Hepatocyte (in vitro differentiated cells): ENCODE measurements around the gene LSM4. TPM values are rescaled to one million over a fixed set of nuclear protein-coding genes. Genes with fewer than 3 reads are reported as not detected.

Source experiments
- DNase-seq: peaks from one replicate; pipeline ENCODE4 v3.0.0-alpha.2; 2016; ENCODE audit warnings: low spot score
- H2AFZ ChIP-seq: fragments of 200-600 bp; sonication (generic); 2 replicates; pipeline ENCODE4 v1.6.0; 2016; ENCODE audit warnings: antibody characterized with exemption, mild to moderate bottlenecking
- H3K27ac ChIP-seq: fragments of 200-600 bp; sonication (generic); 2 replicates; pipeline ENCODE4 v1.5.1; 2016; ENCODE audit warnings: mild to moderate bottlenecking
- H3K27me3 ChIP-seq: fragments of 200-600 bp; sonication (generic); 2 replicates; pipeline ENCODE4 v1.6.1; 2016
- H3K36me3 ChIP-seq: fragments of 200-600 bp; sonication (generic); replicated peaks from 2 replicates; pipeline ENCODE4 v1.5.1; 2016; ENCODE audit warnings: low read depth; ENCODE audit not compliant: insufficient read depth
- H3K4me1 ChIP-seq: fragments of 200-600 bp; sonication (generic); 2 replicates; pipeline ENCODE4 v1.5.1; 2016; ENCODE audit warnings: mild to moderate bottlenecking, moderate library complexity; ENCODE audit not compliant: insufficient read depth
- H3K4me2 ChIP-seq: fragments of 200-600 bp; sonication (generic); 2 replicates; pipeline ENCODE4 v1.6.0; 2016
- H3K4me3 ChIP-seq: fragments of 200-600 bp; sonication (generic); 2 replicates; pipeline ENCODE4 v1.5.1; 2016; ENCODE audit warnings: mild to moderate bottlenecking
- H3K79me2 ChIP-seq: fragments of 200-600 bp; sonication (generic); 2 replicates; pipeline ENCODE4 v1.6.0; 2017; ENCODE audit warnings: mild to moderate bottlenecking
- H3K9me2 ChIP-seq: fragments of 200-600 bp; sonication (generic); replicated peaks from 2 replicates; pipeline ENCODE4 v1.6.0; 2017; ENCODE audit warnings: mild to moderate bottlenecking; ENCODE audit not compliant: insufficient read depth
- H3K9me3 ChIP-seq: fragments of 200-600 bp; sonication (generic); 2 replicates; pipeline ENCODE4 v1.5.1; 2016; ENCODE audit warnings: low read depth, mild to moderate bottlenecking
- H4K20me1 ChIP-seq: fragments of 200-600 bp; sonication (generic); 2 replicates; pipeline ENCODE4 v1.6.0; 2016; ENCODE audit warnings: mild to moderate bottlenecking; ENCODE audit not compliant: insufficient read depth, poor library complexity, severe bottlenecking
- CTCF ChIP-seq: fragments of 200-600 bp; sonication (generic); IDR thresholded peaks from 2 replicates; pipeline ENCODE4 v1.5.1; 2016; ENCODE audit warnings: antibody characterized with exemption, mild to moderate bottlenecking; ENCODE audit not compliant: poor library complexity
- EZH2 ChIP-seq: fragments of 200-600 bp; sonication (generic); IDR thresholded peaks from 2 replicates; pipeline ENCODE4 v1.6.1; 2016; ENCODE audit warnings: antibody characterized with exemption, mild to moderate bottlenecking, borderline replicate concordance
- EZH2phosphoT487 ChIP-seq: fragments of 200-600 bp; sonication (generic); IDR thresholded peaks from one replicate; pipeline ENCODE4 v1.6.1; 2018; ENCODE audit warnings: antibody characterized with exemption, mild to moderate bottlenecking, low read depth, moderate library complexity; ENCODE audit not compliant: unreplicated experiment, severe bottlenecking
- WGBS: methylation state at CpG from one replicate; pipeline ENCODE4 v1.1.6; 2016; ENCODE audit warnings: low lambda C conversion rate; ENCODE audit errors: missing lambda C conversion rate; 5-methylcytosine and 5-hydroxymethylcytosine counted together
- polyA plus RNA-seq: library from polyadenylated mRNA; unstranded; fragments of >200 nt; fragmentation: Nextera tagmentation; extraction: Ambion mirVana; gene quantifications from 2 replicates; pipeline ENCODE4 v1.2.1, GENCODE V29; 2016
- total RNA-seq: library from RNA; depleted of rRNA; stranded (reverse); fragments of >200 nt; gene quantifications from 2 replicates; pipeline ENCODE4 v1.2.3, GENCODE V29; 2014

Gene LSM4
- total and polyA plus RNA-seq, 2 experiments from 2014 or later: 185 to 218 TPM

GRCh38 chr19:18290302-18291018, 32.4 kb downstream of the LSM4 start:
- H3K27me3 ChIP-seq: no peaks in the 10 kb centered on the region
- H3K4me2 ChIP-seq: peak overlapping the region; percentile 91
- H3K9me2 ChIP-seq: no peaks in the 10 kb centered on the region
- WGBS: 56% methylated on average over 14 of the region's 14 CpGs
- peak overlapping the region; percentile 96 for H3K27ac ChIP-seq
- no peak overlapping the region for H3K4me3 ChIP-seq
- H2AFZ ChIP-seq: no peak overlapping the region
- peaks cover 41% of the 10 kb centered on the region for H3K4me1 ChIP-seq
- H3K79me2 ChIP-seq: peaks cover 3% of the 10 kb centered on the region
- no peaks in the 10 kb centered on the region for H4K20me1 ChIP-seq
- H3K36me3 ChIP-seq: no peaks in the 10 kb centered on the region
- no peak for DNase-seq
- H3K9me3 ChIP-seq: no peaks in the 10 kb centered on the region
- no peak for TF ChIP-seq EZH2

GRCh38 chr19:18289471-18290301, 33.2 kb downstream of the LSM4 start:
- H3K4me1 ChIP-seq: peaks cover 44% of the 10 kb centered on the region
- H3K79me2 ChIP-seq: peaks cover 3% of the 10 kb centered on the region
- no peaks in the 10 kb centered on the region for H3K9me2 ChIP-seq
- H3K36me3 ChIP-seq: no peaks in the 10 kb centered on the region
- no peaks in the 10 kb centered on the region for H3K27me3 ChIP-seq
- TF ChIP-seq EZH2 (no peak), EZH2phosphoT487 (no peak), CTCF (no peak)
- no peak overlapping the region for H2AFZ ChIP-seq
- no peak overlapping the region for H3K4me3 ChIP-seq
- no peak for DNase-seq
- peak overlapping the region; percentile 91 for H3K4me2 ChIP-seq
- WGBS: 76% methylated on average over 12 of the region's 12 CpGs
- H3K9me3 ChIP-seq: no peaks in the 10 kb centered on the region
- H4K20me1 ChIP-seq: no peaks in the 10 kb centered on the region
- peak overlapping the region; percentile 96 for H3K27ac ChIP-seq

- Histone ChIP-seq H3K27ac (peak overlapping the region; percentile 93), H3K9me3 (no peaks in the 10 kb centered on the region), H3K79me2 (peaks cover 6% of the 10 kb centered on the region), H4K20me1 (no peaks in the 10 kb centered on the region), H3K27me3 (no peaks in the 10 kb centered on the region), H2AFZ (peak overlapping the region; percentile 58), H3K4me2 (peak overlapping the region; percentile 74), H3K4me1 (peaks cover 45% of the 10 kb centered on the region), H3K9me2 (no peaks in the 10 kb centered on the region), H3K36me3 (no peaks in the 10 kb centered on the region), H3K4me3 (no peak overlapping the region)
- TF ChIP-seq CTCF (no peak), EZH2 (no peak)
- peak; percentile 58 for DNase-seq
- 22% methylated on average over 26 of the region's 26 CpGs for WGBS
Observed at GRCh38 chr19:18287836-18288772, 34.8 kb downstream of the LSM4 start.
